ENCODE measurements around the gene TOM1L2.

The TOM1L2 gene

DNA sequence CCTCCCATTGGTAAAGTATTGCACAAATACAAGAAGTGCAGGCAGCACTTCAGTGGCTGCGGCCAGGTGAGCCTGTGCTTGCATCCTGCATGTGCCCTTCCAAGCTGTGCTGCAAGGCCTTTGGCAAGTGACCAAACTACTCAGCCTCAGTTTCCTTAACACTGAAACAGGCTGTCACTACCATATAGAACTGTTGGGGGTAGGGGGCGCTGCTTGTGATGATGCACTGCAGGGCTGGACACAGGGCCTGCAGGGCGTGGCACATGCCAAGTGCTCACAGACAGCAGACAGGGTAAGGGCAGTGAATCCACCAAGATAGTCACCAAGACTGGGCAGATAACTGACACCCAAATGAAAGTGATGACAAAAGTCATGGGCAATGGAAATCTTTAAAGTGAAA is 69.8 kb downstream of the TOM1L2 start:
- Histone ChIP-seq H4K20me1 (ENCODE audit: insufficient read depth, low read length) (no peaks in the 10 kb centered on the region), H3K4me1 (ENCODE audit: low read length) (peaks cover 7% of the 10 kb centered on the region; the same call in 1 of the 2 replicates), H3F3A (ENCODE audit: insufficient read depth, low read length) (peaks cover 8% of the 10 kb centered on the region), H3K4me2 (ENCODE audit: low read depth, low read length) (no peak overlapping the region), H3K9me3 (replicated peaks; ENCODE audit: insufficient read depth, low read length) (no peaks in the 10 kb centered on the region), H2AFZ (ENCODE audit: low read length) (no peak overlapping the region), H3K27me3 (replicated peaks; ENCODE audit: insufficient read depth, low read length) (no peaks in the 10 kb centered on the region), H3K9ac (ENCODE audit: low read length) (no peak overlapping the region), H3K9me2 (replicated peaks; ENCODE audit: insufficient read depth, low read length) (no peaks in the 10 kb centered on the region), H3K27ac (ENCODE audit: low read length) (no peak overlapping the region), H3K36me3 (replicated peaks; ENCODE audit: insufficient read depth, low read length) (no peaks in the 10 kb centered on the region), H3K79me2 (ENCODE audit: low read length) (no peaks in the 10 kb centered on the region), H3K4me3 (ENCODE audit: low read length) (no peak overlapping the region)
- no peak for TF ChIP-seq EZH2 (optimal IDR thresholded peaks at IDR 0.05; ENCODE audit: low read depth, low read length)
- TF ChIP-seq, protein P1, sequence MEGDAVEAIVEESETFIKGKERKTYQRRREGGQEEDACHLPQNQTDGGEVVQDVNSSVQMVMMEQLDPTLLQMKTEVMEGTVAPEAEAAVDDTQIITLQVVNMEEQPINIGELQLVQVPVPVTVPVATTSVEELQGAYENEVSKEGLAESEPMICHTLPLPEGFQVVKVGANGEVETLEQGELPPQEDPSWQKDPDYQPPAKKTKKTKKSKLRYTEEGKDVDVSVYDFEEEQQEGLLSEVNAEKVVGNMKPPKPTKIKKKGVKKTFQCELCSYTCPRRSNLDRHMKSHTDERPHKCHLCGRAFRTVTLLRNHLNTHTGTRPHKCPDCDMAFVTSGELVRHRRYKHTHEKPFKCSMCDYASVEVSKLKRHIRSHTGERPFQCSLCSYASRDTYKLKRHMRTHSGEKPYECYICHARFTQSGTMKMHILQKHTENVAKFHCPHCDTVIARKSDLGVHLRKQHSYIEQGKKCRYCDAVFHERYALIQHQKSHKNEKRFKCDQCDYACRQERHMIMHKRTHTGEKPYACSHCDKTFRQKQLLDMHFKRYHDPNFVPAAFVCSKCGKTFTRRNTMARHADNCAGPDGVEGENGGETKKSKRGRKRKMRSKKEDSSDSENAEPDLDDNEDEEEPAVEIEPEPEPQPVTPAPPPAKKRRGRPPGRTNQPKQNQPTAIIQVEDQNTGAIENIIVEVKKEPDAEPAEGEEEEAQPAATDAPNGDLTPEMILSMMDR (IDR thresholded peaks at IDR 0.05; ENCODE audit: low read length), result no peak
- TF ChIP-seq EZH2phosphoT487 (IDR thresholded peaks at IDR 0.05; ENCODE audit: low read length), result no peak
- DNase-seq, result no peak

DNA sequence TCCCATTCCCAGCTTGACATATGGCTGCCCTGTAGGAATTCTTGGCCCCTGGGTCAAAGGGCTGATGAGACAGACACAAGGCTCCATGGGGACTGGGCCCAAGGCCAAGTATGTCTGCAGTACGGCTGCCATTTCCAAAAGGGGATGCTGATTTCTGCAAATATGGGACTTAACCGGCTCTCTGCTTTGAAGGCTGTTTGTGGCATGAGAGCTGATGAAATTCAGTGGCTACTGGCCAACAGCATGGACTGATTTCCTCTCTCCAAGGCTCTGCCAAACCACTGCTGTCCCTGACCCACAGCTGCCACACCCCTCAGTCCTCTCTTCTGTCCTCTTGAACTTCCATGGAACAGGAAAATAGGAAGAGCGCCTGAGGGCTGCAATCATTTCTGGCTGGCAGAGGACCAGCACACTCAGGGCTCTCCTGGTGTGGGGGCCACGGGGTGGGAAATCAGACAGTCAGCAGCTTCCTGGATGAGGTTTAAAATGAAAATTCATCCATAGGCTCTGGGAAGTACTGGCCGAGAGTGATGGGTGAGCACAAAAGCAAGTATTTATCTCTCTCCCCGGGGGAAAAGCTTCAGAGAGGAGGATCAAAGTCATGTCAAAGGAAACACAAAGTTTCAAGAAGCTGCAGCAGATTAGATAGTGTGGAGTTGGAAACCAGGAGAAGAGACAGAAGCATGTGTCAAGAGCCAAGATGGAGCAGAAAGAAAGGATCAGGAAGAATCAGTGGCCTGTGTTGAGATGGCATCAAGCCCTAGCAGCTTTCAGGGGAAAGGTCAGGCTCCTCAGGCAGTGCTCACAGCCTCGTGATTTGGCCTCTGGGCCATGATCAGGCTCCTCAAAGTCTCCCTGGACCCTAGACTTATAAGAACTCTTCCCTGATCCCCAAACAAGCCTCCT is 71.3 kb downstream of the TOM1L2 start:
- Histone ChIP-seq H3K27me3 (replicated peaks; ENCODE audit: insufficient read depth, low read length) (no peaks in the 10 kb centered on the region), H3K9ac (ENCODE audit: low read length) (no peak overlapping the region), H3K9me3 (replicated peaks; ENCODE audit: insufficient read depth, low read length) (no peaks in the 10 kb centered on the region), H3K4me1 (ENCODE audit: low read length) (peaks cover 14% of the 10 kb centered on the region), H3K36me3 (replicated peaks; ENCODE audit: insufficient read depth, low read length) (no peaks in the 10 kb centered on the region), H3K4me2 (ENCODE audit: low read depth, low read length) (no peak overlapping the region), H3K4me3 (ENCODE audit: low read length) (no peak overlapping the region), H3K27ac (ENCODE audit: low read length) (no peak overlapping the region), H3F3A (ENCODE audit: insufficient read depth, low read length) (peaks cover 13% of the 10 kb centered on the region), H4K20me1 (ENCODE audit: insufficient read depth, low read length) (no peaks in the 10 kb centered on the region), H3K79me2 (ENCODE audit: low read length) (no peaks in the 10 kb centered on the region), H2AFZ (ENCODE audit: low read length) (no peak overlapping the region), H3K9me2 (replicated peaks; ENCODE audit: insufficient read depth, low read length) (no peaks in the 10 kb centered on the region)
- TF ChIP-seq EZH2 (optimal IDR thresholded peaks at IDR 0.05; ENCODE audit: low read depth, low read length) (no peak), EZH2phosphoT487 (IDR thresholded peaks at IDR 0.05; ENCODE audit: low read length) (no peak)
- TF ChIP-seq, protein P1 (IDR thresholded peaks at IDR 0.05; ENCODE audit: low read length), result no peak
- DNase-seq, result no peak

DNA sequence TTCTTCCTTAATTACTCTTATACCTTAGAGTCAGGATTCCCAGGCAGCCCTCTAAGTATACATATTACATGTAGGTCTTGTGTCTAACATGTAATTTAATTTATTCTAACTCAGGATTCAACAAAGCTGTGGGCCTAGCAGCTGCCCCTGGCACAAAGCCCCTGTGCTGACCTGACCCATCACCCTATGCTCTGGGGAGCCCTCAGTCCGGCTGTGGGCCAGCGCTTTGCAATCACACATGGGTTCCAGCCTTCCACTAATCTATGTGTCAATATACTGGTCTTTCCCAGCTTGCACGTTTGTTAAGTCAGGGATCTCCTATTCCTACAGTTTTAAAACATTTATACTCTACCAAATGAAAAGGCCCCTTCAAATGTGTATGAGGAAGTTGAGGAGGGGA is 72.7 kb downstream of the TOM1L2 start:
- no peak overlapping the region for H2AFZ ChIP-seq (ENCODE audit: low read length)
- no peaks in the 10 kb centered on the region for H3K9me2 ChIP-seq (replicated peaks; ENCODE audit: insufficient read depth, low read length)
- no peaks in the 10 kb centered on the region for H3K27me3 ChIP-seq (replicated peaks; ENCODE audit: insufficient read depth, low read length)
- H4K20me1 ChIP-seq (ENCODE audit: insufficient read depth, low read length), result no peaks in the 10 kb centered on the region
- peaks cover 13% of the 10 kb centered on the region for H3F3A ChIP-seq (ENCODE audit: insufficient read depth, low read length)
- no peak overlapping the region for H3K9ac ChIP-seq (ENCODE audit: low read length)
- TF ChIP-seq, protein P1 (IDR thresholded peaks at IDR 0.05; ENCODE audit: low read length), result no peak
- TF ChIP-seq EZH2 (optimal IDR thresholded peaks at IDR 0.05; ENCODE audit: low read depth, low read length) (no peak), EZH2phosphoT487 (IDR thresholded peaks at IDR 0.05; ENCODE audit: low read length) (no peak)
- no peak for DNase-seq
- H3K4me2 ChIP-seq (ENCODE audit: low read depth, low read length), result no peak overlapping the region
- no peaks in the 10 kb centered on the region for H3K9me3 ChIP-seq (replicated peaks; ENCODE audit: insufficient read depth, low read length)
- no peaks in the 10 kb centered on the region for H3K36me3 ChIP-seq (replicated peaks; ENCODE audit: insufficient read depth, low read length)
- H3K4me3 ChIP-seq (ENCODE audit: low read length), result no peak overlapping the region
- H3K27ac ChIP-seq (ENCODE audit: low read length), result no peak overlapping the region
- H3K4me1 ChIP-seq (ENCODE audit: low read length), result peaks cover 14% of the 10 kb centered on the region
- H3K79me2 ChIP-seq (ENCODE audit: low read length), result no peaks in the 10 kb centered on the region

Data from MM.1S (cell line).